Measurements from ENCODE around the gene CLTB.
"Not testable (repeated sequence)": the region's sequence is repeated elsewhere in the genome, so short reads cannot be mapped to it uniquely, and the experiment has no call there.

The CLTB gene

DNA sequence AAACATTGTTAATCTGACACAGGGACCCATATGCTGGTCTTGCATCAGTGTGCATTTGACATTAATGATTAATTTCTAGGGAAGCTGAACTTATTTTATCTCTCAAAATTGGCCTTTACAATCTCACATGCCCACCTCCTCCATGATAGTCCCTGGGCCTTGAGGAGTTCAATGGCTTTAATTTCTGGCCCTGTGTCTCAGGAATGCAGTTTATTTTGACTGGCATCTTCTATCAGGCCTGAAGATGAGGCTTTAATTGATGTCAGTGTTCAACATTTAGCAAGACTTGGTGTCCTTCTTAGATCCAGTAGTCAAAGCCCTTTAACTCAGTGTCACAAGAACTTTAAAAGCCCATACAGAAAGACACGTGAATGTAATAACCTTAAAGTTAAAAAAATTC is 10.5 kb upstream of the CLTB start:
- no peak for DNase-seq (ENCODE audit: low spot score)

DNA sequence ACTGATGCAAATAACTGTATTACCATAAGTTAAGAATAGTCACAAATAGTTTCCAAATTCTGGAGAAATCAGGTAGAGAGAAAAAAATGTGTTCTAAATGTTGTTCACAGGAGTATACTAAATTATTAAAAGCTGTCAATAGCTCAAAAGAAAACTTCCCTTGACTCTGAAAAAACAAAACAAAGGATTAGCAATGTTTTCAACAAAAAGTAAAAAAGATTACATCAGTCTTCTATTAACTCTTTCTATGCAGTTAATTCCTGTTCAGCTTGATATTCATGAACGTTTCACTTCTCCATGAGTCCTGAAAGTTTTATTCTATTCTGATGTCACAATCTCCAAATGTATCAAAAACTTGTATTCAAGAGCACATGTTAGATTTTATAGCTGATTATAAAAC is 9.5 kb upstream of the CLTB start:
- no peak for DNase-seq (ENCODE audit: low spot score)

DNA sequence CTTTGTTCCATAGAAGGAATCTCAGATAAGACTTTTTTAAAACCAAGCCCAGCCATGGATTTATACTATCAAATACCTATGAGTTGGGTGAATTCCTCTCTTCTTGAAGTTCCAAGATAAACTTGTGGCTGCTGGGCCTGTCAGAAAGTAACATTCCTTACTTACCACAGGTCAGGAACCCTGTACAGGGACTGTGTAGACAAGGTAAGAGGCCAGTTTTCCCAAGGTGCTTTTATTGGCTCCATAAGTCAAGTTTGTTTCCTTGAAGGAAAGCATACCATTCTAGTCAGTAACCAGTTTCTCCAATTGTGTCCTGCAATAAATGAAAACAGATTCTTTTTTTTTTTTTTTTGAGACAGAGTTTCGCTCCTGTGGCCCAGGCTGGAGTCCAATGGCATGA is 8.8 kb upstream of the CLTB start:
- DNase-seq (ENCODE audit: low spot score), result no peak

DNA sequence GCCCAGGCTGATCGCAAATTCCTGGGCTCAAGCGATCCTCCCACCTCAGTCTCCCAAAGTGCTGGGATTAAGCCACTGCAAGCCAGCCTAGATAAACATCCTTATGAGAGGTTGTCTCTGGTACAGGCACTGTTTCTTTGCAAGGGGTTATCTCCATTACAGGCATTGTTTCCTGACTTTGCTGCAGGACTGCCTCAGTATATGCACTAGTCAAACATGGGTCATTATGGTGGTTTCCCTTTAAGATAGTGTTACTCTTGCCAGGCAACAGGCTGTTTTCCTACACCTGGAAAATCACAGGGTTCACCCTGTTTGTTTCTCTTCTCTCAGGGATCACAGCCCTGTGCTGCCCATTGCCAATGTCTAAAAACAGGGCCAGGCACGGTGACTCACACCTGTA is 7.8 kb upstream of the CLTB start:
- no peak for DNase-seq (ENCODE audit: low spot score)

DNA sequence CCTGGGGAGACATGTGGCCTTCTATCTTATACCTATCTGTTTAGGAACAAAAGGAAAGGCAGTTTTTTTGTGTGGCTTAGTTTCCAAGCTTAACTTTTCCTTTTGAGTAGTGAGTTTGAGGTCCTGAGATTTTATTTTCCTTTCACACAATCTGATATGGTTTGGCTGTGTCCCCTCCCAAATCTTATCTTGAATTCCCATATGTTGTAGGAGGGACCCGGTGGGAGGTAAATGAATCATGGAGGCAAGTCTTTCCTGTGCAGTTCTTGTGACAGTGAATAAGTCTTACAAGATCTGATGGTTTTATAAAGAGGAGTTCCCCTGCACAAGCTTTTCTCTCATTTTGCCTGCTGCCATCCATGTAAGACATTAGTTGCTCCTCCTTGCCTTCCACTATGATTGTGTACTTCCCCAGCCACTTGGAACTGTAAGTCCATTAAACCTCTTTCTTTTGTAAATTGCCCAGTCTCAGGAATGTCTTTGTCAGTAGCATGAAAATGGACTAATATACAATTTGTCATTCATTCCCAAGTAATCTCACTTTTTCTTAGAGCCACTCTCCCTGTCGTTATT is 4.7 kb upstream of the CLTB start:
- DNase-seq (ENCODE audit: low spot score), result no peak

DNA sequence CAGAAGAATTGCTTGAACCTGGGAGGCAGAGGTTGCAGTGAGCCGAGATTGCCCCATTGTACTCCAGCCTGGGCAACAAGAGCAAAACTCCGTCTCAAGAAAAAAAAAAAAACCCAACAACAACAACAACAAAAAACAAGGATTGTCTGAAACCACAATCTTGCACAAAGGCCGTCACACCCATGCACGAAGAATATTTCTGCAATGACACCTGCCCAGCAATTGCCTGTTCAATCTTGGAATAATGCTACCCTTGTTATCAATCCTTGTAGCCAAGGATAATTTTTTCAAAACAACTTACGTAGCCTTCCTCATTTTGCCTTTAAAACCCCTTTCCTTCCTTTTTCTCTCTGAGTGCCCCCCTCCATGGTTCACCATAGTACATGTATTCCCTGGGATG is 3.7 kb upstream of the CLTB start:
- no peak for DNase-seq (ENCODE audit: low spot score)

DNA sequence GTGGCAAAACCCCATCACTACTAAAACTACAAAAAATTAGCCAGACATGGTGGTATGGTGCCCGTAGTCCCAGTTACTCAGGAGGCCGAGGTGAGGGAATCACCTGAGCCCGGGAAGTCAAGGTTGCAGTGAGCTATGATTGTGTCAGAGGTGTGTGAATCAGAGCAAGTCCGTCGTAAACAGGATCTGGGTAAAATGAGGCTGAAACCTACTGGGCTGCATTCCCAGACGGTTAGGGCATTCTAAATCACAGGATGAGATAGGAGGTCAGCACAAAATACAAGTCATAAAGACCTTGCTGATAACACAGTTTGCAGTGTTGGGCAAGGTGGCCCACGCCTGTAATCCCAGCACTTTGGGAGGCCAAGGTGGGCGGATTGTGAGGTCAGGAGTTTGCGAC is 1.9 kb upstream of the CLTB start:
- DNase-seq (ENCODE audit: low spot score), result no peak

DNA sequence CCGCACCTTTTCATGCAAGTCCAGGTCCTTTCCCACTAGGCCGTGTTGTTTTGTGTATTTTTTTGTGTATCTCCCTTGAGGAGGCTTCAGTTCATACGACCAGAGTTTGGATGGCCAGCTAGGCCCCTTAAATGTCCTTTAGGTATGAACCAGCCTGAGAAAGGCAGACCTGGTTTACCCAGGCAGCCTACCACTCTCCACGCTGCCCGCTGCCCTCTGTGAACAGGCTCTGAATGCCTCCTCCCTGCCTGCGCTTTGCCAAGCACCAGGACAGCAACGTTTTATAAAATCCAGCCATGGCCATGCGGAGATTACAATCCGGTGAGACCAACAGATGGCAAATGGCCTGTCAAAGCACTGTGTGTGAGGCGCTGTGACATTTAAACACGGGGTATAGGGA is 626 bp upstream of the CLTB start:
- no peak for DNase-seq (ENCODE audit: low spot score)

DNA sequence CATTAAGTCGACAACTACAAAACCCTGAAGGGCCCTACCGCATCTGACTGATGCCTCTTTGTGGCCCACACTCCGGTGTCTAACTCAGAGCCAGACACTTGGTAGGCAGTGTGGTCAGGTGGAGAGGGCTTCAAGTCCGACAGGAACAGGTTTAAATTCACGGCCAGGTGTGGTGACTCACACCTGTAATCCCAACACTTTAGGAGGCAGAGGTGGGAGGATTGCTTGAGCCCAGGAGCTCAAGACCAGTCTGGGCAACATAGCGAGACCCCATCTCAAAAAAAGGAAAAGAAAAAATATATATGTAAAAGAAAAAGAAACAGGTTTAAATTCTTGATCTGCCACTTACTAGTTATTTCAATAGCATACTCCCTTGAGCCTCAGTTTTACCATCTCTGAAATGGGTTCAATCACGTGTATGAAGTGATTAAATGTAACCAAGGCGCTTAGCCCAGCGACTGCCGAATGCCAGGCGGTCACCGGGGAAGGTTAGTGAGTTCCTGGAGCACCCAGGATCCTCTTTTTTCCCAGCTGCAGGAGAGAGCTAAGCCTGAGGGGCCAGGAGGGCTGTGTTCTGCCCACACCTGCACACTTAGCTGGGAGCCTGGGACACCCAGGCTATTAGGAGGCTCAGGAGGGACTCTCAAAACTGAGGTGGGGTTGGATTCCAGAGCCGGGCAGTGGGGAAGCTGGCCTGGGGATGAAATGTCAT is 943 bp downstream of the CLTB start:
- DNase-seq (ENCODE audit: low spot score), result no peak

DNA sequence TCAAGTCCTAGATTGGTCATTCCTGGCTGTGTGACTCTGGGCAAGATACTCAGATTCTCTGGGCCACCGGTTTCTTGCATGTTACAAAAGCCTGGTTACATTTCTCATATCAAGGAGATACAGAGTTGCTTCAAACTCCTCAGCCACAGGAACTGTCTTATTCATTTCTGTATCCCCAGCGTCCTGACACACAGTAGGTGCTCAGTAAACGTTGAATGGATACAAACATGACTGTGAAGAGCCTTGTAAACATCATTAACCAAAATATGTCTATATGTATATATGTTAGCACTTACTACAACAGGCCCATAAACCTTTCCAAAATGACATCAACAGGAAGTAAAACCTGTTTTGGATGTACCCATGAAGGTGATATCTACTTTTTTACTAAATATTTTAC is 1.6 kb downstream of the CLTB start:
- DNase-seq (ENCODE audit: low spot score), result no peak

DNA sequence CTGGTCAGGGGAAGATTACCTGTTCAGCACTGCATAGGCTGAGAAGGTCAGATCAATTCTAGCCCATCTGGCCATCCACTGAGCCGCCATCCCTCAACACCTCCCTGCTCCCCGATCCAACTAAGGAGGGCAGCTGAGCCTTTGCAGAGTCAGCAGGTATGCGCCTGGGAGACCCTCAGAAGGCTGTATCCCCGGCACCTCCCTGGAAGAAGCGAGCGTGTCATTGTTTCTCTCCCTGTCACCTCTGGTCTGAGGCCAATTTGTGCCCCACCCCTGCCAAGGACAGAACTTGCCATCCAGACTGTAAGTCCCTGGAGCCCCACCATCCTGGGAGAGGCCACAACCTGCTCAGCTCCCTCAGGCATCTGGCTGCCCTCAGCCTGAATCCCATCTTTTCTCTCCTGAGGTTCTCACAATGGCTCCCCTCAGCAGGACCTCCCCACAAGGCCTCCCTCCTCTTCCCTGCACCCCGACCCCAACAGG is 2.6 kb downstream of the CLTB start:
- no peak for DNase-seq (ENCODE audit: low spot score)

DNA sequence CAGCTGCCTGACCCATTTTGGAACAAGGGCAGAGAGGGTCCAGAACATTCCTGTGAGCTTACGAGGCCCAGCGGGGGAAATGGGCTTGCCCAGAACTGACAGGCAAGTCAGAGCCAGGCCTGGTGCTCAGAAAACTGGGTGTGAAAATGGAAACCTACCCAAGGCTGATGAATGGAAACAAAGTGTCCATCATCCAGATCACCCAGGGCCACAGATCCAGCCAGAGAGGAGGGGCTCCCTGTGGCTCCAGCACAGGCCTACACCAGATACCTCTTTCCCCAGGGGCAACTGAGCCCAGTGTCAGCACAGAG is 3.1 kb downstream of the CLTB start:
- no peak for DNase-seq (ENCODE audit: low spot score)

DNA sequence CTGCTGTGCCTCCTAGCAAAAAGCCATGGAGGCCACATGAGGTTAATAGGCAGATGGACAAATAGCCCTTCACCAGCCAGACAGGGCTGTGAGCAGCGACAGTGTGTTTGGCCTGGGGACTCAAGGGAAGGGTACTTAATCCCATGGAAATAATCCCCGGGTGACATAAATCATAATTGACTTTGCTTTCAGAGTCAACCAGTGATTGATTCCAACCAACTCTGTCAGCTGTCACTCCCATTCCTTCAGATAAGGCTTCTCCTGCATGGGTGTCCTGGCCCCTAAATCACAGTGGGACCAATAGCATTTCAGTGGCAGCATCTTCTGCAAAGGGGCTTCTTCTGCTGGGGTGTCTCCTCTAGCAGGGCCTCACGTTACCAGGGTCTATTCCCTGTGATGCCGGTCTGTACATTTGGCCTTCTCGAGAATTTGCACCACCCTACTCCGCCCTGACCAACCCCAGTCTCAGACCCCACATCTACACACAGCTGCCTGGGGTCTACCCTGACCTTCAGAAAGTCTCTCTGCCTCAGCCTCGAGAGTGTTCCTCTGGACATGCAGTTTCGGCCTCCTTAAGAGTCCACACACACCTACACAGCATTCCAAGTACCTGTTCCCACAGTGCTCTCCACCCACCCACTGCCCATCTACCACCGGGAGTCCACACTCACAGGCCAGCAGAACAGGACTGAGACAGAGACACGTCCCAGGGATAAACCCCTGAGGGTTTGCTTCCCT is 3.7 kb downstream of the CLTB start:
- DNase-seq (ENCODE audit: low spot score), result no peak

DNA sequence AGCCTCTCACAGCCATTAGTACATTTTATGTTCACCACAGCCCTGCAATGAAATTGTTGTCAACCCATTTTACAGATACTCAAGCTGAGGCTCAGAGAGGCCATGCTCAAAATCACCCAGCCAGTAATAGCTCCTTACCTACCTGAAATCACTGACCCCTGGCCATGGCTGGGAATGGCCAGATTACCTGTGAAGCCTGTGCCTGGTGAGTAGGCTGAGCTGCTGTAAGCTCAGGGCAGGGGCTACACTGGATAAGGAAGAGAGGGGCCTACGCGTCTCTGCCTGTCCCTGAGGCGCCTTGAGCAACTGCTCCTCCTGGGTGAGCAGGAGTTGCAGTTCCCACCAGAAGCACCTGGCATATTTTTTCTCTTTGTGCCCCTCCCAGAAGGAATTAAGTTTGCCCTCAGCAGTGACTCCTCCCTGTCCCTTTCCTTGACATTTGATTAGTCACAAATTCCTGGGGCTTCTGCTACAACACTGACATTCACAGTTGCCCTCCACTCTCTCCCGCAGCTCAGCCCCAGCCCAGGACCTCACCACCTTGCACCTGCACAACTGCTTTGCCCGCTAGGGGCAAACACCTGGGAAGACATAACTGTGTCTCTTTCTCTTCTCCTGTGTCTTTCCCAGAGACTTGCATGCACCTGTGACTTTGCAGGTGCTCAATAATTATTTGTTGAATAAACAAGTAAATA is 5.7 kb downstream of the CLTB start:
- DNase-seq (ENCODE audit: low spot score), result peak; percentile 1

DNA sequence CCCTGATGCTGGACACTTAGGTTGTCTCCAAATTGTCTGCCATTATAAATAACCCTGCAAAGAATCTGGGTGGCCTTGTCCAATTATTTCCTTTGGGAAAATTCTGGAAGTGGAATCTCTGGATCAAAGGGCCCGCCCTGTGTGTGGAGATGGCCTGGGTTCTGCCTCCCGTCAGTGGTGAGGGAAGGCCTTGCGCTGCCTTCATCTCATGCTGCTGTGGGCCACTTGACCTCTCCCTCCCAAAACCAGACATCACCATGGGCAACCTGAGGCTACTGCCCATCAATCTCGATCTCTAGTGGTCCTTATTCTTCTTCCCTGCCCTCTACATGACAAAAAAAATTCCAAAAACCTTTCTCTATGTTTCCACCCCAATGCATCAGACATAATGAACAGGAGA is 6.6 kb downstream of the CLTB start:
- no peak for DNase-seq (ENCODE audit: low spot score)

DNA sequence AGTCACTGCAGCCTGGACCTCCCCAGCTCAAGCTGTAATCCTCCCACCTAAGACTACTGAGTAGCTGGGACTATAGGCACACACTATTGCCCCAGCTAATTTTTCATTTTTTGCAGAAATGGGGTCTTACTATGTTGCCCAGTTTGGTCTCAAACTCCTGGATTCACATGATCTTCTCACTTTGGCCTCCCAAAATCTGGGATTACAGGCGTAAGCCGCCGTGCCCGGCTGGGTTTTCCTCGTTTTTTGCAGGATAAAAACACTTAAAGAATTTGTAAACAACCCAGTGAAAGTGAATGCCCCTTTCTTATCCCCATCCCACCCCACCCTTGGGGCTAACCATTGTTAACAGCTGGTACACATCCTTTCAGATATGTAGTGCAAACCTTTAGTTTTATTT is 7.7 kb downstream of the CLTB start:
- DNase-seq (ENCODE audit: low spot score), result no peak

DNA sequence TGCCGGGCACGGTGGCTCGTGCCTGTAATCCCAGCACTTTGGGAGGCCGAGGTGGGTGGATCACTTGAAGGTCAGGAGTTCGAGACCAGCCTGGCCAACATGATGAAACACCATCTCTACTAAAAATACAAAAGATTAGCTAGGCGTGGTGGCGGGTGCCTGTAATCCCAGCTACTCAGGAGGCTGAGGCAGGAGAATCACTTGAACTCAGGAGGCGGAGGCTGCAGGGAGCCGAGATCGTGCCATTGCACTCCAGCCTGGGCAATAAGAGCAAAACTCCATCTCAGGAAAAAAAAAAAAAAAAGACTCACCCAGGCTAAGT is 8.1 kb downstream of the CLTB start:
- DNase-seq (ENCODE audit: low spot score), result not testable (repeated sequence)

DNA sequence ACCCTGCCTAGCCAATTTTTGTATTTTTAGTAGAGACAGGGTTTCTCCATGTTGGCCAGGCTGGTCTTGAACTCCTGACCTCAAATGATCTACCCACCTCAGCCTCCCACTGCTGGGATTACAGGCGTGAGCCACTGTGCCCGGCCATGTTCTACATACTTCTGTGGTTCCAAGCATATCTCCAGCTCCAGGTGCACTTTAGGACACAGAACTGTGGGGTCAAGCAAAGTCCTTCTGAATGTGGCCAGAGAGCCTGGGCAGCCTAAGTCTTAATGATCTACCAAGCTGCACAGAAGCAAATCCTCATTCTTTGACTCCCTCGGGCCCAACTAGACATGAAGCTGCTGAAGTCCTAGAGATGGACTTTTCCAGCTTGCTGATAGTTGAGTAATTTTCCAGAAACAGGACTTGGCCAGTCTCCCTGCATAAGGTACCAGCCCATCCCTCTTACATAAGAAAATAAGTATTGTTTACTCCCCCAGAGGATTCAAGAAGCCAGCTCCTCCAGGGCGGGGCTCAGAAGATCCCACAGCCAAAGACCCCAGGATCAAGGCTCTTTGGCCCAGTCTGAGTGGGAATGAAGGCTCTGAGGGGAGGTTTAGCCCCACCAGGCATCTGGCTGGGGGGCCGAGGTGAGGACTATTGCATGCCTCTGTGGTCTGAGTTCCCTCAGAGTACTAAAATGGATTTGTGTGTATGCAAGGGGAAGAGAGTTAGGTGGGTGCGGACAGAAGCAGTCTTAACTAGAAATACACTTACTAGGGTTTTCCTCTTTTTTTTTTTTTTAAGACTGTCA is 8.7 kb downstream of the CLTB start:
- DNase-seq (ENCODE audit: low spot score), result no peak

DNA sequence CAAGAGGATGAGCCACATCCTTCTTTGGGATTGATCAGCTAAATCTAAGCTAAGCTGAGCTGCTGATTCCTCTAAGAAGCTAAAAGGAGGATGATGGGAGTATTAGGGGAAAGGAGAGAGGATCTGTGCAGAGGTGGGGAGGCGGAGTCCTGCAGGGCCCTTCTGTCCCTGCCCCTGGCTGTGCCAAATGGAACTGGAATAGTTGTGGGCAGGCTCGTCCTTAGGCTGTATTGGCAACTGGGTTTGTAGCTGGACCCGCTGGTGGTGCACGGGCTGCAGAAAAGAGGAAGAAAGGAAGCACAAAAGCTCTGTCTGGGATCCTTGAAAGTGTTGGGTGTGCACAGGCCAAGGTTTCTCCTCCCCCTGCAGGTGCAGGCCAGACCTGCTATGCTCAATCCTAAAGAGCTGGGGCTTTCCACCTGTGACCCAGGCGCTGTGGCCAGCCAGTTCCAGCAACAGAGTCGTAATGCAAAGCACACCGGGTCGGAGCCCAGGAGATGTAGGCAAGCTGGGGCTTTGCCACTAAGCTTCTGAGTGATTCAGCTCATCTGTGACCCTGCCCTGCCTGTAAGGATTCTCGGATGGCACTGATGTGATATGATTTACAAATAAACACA is 9.8 kb downstream of the CLTB start:
- peak; percentile 5 for DNase-seq (ENCODE audit: low spot score)

DNA sequence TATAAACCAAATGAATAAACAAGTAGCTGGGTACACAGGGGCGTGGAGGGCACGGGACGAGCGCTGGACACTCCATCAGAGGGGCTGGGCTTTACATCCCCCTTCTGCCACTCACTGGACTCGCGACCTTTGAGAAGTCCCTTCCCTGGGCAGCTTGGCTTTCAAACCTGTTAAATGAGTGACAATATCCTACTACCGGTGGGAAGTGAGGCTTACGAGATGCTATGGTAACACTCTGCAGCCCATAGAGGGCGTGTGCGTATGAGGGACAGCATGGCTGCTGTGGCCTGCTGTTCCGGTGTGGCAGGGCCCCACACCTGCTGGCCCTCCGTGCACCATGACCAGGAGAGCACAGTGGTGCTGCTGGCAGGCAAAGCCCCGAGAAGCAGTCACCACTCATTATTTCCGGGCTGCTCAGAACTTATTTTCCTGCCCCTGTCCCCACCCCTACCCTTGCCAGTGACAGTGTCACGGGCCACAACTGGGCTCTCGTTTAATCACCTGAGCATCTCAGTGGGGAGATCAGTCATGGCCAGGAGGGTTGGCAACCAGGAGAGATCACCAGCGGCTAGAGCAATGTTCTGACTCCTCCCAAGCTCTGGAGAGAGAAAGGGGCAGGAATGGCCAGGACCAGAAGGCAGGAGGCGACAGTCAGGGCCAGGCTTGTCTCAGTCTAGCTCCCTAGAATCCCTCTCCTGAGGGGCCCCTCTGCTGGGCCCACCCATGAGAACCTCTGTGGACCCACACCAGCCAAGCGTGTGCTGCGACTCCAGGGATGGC is 10.5 kb downstream of the CLTB start:
- DNase-seq (ENCODE audit: low spot score), result no peak
